ENCODE results near the gene DHRSX. TPM values are rescaled to one million over a fixed set of nuclear protein-coding genes. Genes with fewer than 3 reads are reported as not detected.

DHRSX gene
- polyA plus RNA-seq, 2 donors, result 2.5 to 5.9 TPM

GRCh38 chrX:2439613-2440012 is 61.2 kb downstream of the DHRSX start:
- Histone ChIP-seq H3K9me3 (ENCODE audit: control insufficient read depth in 2 of 2, insufficient read depth in 1 of 2, low read depth in 1 of 2, low read length in 1 of 2) (no peaks in the 10 kb centered on the region), H3K27me3 (ENCODE audit: control insufficient read depth in 1 of 2, insufficient read depth in 2 of 2, low read length in 2 of 2) (no peaks in the 10 kb centered on the region), H3K4me1 (ENCODE audit: control insufficient read depth in 2 of 2, insufficient read depth in 2 of 2, low read length in 1 of 2) (no peaks in the 10 kb centered on the region), H3K4me3 (ENCODE audit: low read depth in 1 of 2, low read length in 2 of 2) (no peak overlapping the region), H3K27ac (ENCODE audit: low read depth in 2 of 2, low read length in 1 of 2) (no peak overlapping the region), H3K36me3 (ENCODE audit: control insufficient read depth in 2 of 2, insufficient read depth in 2 of 2, low read length in 1 of 2) (no peaks in the 10 kb centered on the region)
- 89 to 95% methylated on average over 8 of the region's 8 CpGs for WGBS, 2 donors

- Histone ChIP-seq H3K9me3 (ENCODE audit: control insufficient read depth in 2 of 2, insufficient read depth in 1 of 2, low read depth in 1 of 2, low read length in 1 of 2) (peaks cover 0 to 3% of the 10 kb centered on the region in 2 donors), H3K4me1 (ENCODE audit: control insufficient read depth in 2 of 2, insufficient read depth in 2 of 2, low read length in 1 of 2) (no peaks in the 10 kb centered on the region), H3K27ac (ENCODE audit: low read depth in 2 of 2, low read length in 1 of 2) (no peak overlapping the region), H3K4me3 (ENCODE audit: low read depth in 1 of 2, low read length in 2 of 2) (no peak overlapping the region), H3K27me3 (ENCODE audit: control insufficient read depth in 1 of 2, insufficient read depth in 2 of 2, low read length in 2 of 2) (no peaks in the 10 kb centered on the region), H3K36me3 (ENCODE audit: control insufficient read depth in 2 of 2, insufficient read depth in 2 of 2, low read length in 1 of 2) (no peaks in the 10 kb centered on the region)
- WGBS, 2 donors, result 88 to 98% methylated on average over 2 of the region's 2 CpGs
These were observed 65.3 kb downstream of the DHRSX start for GRCh38 chrX:2435465-2435864.

GRCh38 chrX:2434270-2435163 is 66.3 kb downstream of the DHRSX start:
- Histone ChIP-seq H3K36me3 (ENCODE audit: control insufficient read depth in 2 of 2, insufficient read depth in 2 of 2, low read length in 1 of 2) (no peaks in the 10 kb centered on the region), H3K9me3 (ENCODE audit: control insufficient read depth in 2 of 2, insufficient read depth in 1 of 2, low read depth in 1 of 2, low read length in 1 of 2) (peaks cover 0 to 3% of the 10 kb centered on the region in 2 donors), H3K27ac (ENCODE audit: low read depth in 2 of 2, low read length in 1 of 2) (no peak overlapping the region), H3K4me1 (ENCODE audit: control insufficient read depth in 2 of 2, insufficient read depth in 2 of 2, low read length in 1 of 2) (no peaks in the 10 kb centered on the region), H3K27me3 (ENCODE audit: control insufficient read depth in 1 of 2, insufficient read depth in 2 of 2, low read length in 2 of 2) (no peaks in the 10 kb centered on the region), H3K4me3 (ENCODE audit: low read depth in 1 of 2, low read length in 2 of 2) (no peak overlapping the region)
- WGBS, 2 donors, result 81 to 89% methylated on average over 12 of the region's 12 CpGs

- H3K27ac ChIP-seq (ENCODE audit: low read depth in 2 of 2, low read length in 1 of 2), result no peak overlapping the region
- H3K27me3 ChIP-seq (ENCODE audit: control insufficient read depth in 1 of 2, insufficient read depth in 2 of 2, low read length in 2 of 2), result no peaks in the 10 kb centered on the region
- no peaks in the 10 kb centered on the region for H3K4me1 ChIP-seq (ENCODE audit: control insufficient read depth in 2 of 2, insufficient read depth in 2 of 2, low read length in 1 of 2)
- peaks cover 0 to 3% of the 10 kb centered on the region in 2 donors for H3K9me3 ChIP-seq (ENCODE audit: control insufficient read depth in 2 of 2, insufficient read depth in 1 of 2, low read depth in 1 of 2, low read length in 1 of 2)
- 67 to 88% methylated on average over 11 of the region's 11 CpGs for WGBS, 2 donors
- no peak overlapping the region for H3K4me3 ChIP-seq (ENCODE audit: low read depth in 1 of 2, low read length in 2 of 2)
- H3K36me3 ChIP-seq (ENCODE audit: control insufficient read depth in 2 of 2, insufficient read depth in 2 of 2, low read length in 1 of 2), result no peaks in the 10 kb centered on the region
These were observed 68.4 kb downstream of the DHRSX start for GRCh38 chrX:2432298-2432863.

GRCh38 chrX:2430265-2430825 is 70.4 kb downstream of the DHRSX start:
- Histone ChIP-seq H3K27me3 (ENCODE audit: control insufficient read depth in 1 of 2, insufficient read depth in 2 of 2, low read length in 2 of 2) (no peaks in the 10 kb centered on the region), H3K9me3 (ENCODE audit: control insufficient read depth in 2 of 2, insufficient read depth in 1 of 2, low read depth in 1 of 2, low read length in 1 of 2) (peaks cover 0 to 3% of the 10 kb centered on the region in 2 donors), H3K27ac (ENCODE audit: low read depth in 2 of 2, low read length in 1 of 2) (no peak overlapping the region), H3K4me3 (ENCODE audit: low read depth in 1 of 2, low read length in 2 of 2) (no peak overlapping the region), H3K36me3 (ENCODE audit: control insufficient read depth in 2 of 2, insufficient read depth in 2 of 2, low read length in 1 of 2) (no peaks in the 10 kb centered on the region), H3K4me1 (ENCODE audit: control insufficient read depth in 2 of 2, insufficient read depth in 2 of 2, low read length in 1 of 2) (no peaks in the 10 kb centered on the region)
- WGBS, 2 donors, result 77 to 78% methylated on average over 13 of the region's 13 CpGs

- H3K36me3 ChIP-seq (ENCODE audit: control insufficient read depth in 2 of 2, insufficient read depth in 2 of 2, low read length in 1 of 2), result no peaks in the 10 kb centered on the region
- peaks cover 0 to 3% of the 10 kb centered on the region in 2 donors for H3K9me3 ChIP-seq (ENCODE audit: control insufficient read depth in 2 of 2, insufficient read depth in 1 of 2, low read depth in 1 of 2, low read length in 1 of 2)
- no peaks in the 10 kb centered on the region for H3K27me3 ChIP-seq (ENCODE audit: control insufficient read depth in 1 of 2, insufficient read depth in 2 of 2, low read length in 2 of 2)
- WGBS, 2 donors, result 98% methylated on average over 5 of the region's 5 CpGs
- H3K27ac ChIP-seq (ENCODE audit: low read depth in 2 of 2, low read length in 1 of 2), result no peak overlapping the region
- H3K4me3 ChIP-seq (ENCODE audit: low read depth in 1 of 2, low read length in 2 of 2), result no peak overlapping the region
- no peaks in the 10 kb centered on the region for H3K4me1 ChIP-seq (ENCODE audit: control insufficient read depth in 2 of 2, insufficient read depth in 2 of 2, low read length in 1 of 2)
These were observed 73.0 kb downstream of the DHRSX start for GRCh38 chrX:2427737-2428136.

GRCh38 chrX:2427147-2427546 is 73.6 kb downstream of the DHRSX start:
- Histone ChIP-seq H3K4me1 (ENCODE audit: control insufficient read depth in 2 of 2, insufficient read depth in 2 of 2, low read length in 1 of 2) (no peaks in the 10 kb centered on the region), H3K9me3 (ENCODE audit: control insufficient read depth in 2 of 2, insufficient read depth in 1 of 2, low read depth in 1 of 2, low read length in 1 of 2) (peaks cover 0 to 3% of the 10 kb centered on the region in 2 donors), H3K36me3 (ENCODE audit: control insufficient read depth in 2 of 2, insufficient read depth in 2 of 2, low read length in 1 of 2) (no peaks in the 10 kb centered on the region), H3K27ac (ENCODE audit: low read depth in 2 of 2, low read length in 1 of 2) (no peak overlapping the region), H3K27me3 (ENCODE audit: control insufficient read depth in 1 of 2, insufficient read depth in 2 of 2, low read length in 2 of 2) (no peaks in the 10 kb centered on the region), H3K4me3 (ENCODE audit: low read depth in 1 of 2, low read length in 2 of 2) (no peak overlapping the region)
- WGBS, 2 donors, result 83 to 88% methylated on average over 7 of the region's 7 CpGs

- Histone ChIP-seq H3K27me3 (ENCODE audit: control insufficient read depth in 1 of 2, insufficient read depth in 2 of 2, low read length in 2 of 2) (no peaks in the 10 kb centered on the region), H3K4me1 (ENCODE audit: control insufficient read depth in 2 of 2, insufficient read depth in 2 of 2, low read length in 1 of 2) (no peaks in the 10 kb centered on the region), H3K9me3 (ENCODE audit: control insufficient read depth in 2 of 2, insufficient read depth in 1 of 2, low read depth in 1 of 2, low read length in 1 of 2) (peaks cover 0 to 3% of the 10 kb centered on the region in 2 donors), H3K4me3 (ENCODE audit: low read depth in 1 of 2, low read length in 2 of 2) (no peak overlapping the region), H3K36me3 (ENCODE audit: control insufficient read depth in 2 of 2, insufficient read depth in 2 of 2, low read length in 1 of 2) (no peaks in the 10 kb centered on the region), H3K27ac (ENCODE audit: low read depth in 2 of 2, low read length in 1 of 2) (no peak overlapping the region)
These were observed 74.4 kb downstream of the DHRSX start for GRCh38 chrX:2426289-2426882.

GRCh38 chrX:2425286-2426071 is 75.3 kb downstream of the DHRSX start:
- peaks cover 0 to 3% of the 10 kb centered on the region in 2 donors for H3K9me3 ChIP-seq (ENCODE audit: control insufficient read depth in 2 of 2, insufficient read depth in 1 of 2, low read depth in 1 of 2, low read length in 1 of 2)
- H3K27ac ChIP-seq (ENCODE audit: low read depth in 2 of 2, low read length in 1 of 2), result no peak overlapping the region
- H3K27me3 ChIP-seq (ENCODE audit: control insufficient read depth in 1 of 2, insufficient read depth in 2 of 2, low read length in 2 of 2), result no peaks in the 10 kb centered on the region
- H3K4me3 ChIP-seq (ENCODE audit: low read depth in 1 of 2, low read length in 2 of 2), result no peak overlapping the region
- WGBS, 2 donors, result 91 to 92% methylated on average over 13 of the region's 13 CpGs
- no peaks in the 10 kb centered on the region for H3K4me1 ChIP-seq (ENCODE audit: control insufficient read depth in 2 of 2, insufficient read depth in 2 of 2, low read length in 1 of 2)
- no peaks in the 10 kb centered on the region for H3K36me3 ChIP-seq (ENCODE audit: control insufficient read depth in 2 of 2, insufficient read depth in 2 of 2, low read length in 1 of 2)
